Measurements from ENCODE around the gene COL23A1.

Gene COL23A1

DNA sequence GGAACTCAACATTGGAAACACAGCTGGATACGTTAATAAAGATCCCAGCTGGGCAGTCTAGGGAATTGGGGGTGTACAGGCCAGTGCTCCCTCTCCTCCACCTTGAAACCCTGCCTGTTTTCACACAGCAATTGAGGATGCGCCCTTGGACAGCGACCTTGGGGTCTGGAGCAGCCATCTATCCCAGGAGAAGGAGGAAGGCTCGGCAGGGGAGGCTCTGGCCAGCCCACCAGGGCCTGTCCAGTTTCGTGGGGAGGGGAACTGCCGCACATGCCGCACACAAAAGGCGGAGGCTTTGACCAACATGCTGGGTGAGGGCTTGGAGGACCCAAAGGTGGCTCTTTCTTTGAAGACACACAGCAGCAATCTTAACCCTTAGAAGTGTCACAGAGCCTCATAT lies 1.4 kb downstream of the COL23A1 start:
- DNase-seq (ENCODE audit: low read depth in 2 of 2): no peak

DNA sequence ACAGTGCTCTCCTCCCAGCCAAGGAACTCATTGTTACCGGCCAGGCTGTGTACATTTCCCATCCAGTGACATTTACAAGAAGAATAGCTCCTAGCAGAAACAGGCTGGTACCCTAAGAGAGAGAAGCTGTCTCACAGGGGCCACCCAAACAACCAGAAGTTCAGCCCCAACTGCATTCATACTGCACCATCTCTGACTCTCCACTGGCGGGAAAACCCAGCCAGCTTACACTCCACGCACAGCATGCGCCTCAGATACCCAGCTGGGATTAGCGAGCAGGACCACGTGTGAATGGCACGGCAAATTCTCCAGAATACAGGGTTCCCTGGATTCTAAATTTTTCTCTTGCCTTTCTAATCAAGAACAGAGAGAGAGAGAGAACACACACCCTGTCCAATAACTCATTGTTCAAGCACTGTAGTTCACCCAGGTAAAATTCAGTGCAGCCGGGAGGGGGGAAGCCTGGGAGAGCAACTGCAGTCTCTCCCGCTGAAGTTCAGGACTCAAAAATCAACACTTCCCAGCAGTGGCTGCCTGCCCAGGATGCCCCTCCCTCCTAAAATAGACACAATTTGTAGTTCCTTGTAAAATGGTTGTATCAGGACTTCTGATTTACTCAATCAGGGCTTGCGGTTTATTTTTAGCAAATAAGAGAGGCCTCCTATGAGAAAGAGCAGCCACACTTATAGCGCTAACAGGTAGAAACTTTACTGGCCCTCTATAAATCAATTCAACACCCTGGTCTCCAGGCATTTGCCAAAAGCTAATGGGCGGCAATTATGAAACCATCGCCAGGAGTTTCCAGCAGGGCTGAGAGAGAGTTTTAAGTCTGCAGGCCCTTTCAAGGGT lies 2.2 kb downstream of the COL23A1 start:
- no peak for DNase-seq (ENCODE audit: low read depth in 2 of 2)

DNA sequence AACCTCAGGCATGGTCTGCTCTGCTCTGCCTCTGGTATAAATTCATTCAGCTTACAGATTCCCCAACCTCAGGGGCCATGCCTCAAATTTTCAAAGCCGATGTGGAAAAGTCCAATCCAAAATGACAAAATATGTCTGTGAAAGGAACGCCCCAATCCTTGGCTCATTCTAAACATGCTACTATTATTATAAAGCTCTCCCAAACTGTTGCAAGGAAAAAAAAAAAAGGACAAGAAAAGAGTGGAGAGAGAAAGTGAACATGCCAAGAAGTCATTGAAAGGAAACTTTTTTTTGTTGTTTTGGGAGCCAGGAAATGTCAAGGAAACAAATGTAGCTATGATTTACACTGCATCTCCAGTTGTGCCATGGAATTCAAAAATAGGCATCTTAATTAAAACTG lies 3.8 kb downstream of the COL23A1 start:
- DNase-seq (ENCODE audit: low read depth in 2 of 2): no peak

DNA sequence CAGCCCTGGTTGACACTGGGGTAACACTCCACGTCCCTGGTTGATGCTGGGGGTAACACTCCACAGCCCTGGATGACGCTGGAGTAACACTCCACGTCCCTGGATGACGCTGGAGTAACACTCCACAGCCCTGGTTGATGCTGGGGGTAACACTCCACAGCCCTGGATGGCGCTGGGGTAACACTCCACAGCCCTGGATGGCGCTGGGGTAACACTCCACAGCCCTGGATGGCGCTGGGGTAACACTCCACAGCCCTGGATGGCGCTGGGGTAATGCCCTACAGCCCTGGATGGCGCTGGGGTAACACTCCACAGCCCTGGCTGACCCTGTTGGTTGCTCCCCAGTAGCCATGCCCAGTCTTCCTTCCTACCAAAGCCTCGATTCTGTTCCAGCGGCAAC lies 4.8 kb downstream of the COL23A1 start:
- DNase-seq (ENCODE audit: low read depth in 2 of 2): peak in 1 of 2 donors; percentile 19

DNA sequence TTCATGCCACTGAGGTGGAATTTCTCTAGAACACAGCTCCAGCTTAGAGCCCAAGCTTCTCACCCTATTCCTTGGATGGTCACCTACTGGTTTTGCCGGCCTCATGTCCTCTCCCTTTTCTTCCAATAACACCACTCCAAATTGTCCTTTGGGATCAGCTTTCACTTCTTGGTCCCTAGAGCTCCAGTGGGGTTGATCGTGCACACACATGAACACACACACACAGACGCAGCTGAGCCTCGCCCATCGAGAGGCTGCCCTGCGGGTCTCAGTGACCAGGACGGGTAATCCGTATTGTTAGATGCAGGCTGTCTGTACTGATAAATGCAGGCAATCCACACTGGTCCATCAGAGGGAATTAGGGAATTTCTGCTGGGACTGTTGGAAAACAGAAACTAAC lies 6.9 kb downstream of the COL23A1 start:
- no peak for DNase-seq (ENCODE audit: low read depth in 2 of 2)

DNA sequence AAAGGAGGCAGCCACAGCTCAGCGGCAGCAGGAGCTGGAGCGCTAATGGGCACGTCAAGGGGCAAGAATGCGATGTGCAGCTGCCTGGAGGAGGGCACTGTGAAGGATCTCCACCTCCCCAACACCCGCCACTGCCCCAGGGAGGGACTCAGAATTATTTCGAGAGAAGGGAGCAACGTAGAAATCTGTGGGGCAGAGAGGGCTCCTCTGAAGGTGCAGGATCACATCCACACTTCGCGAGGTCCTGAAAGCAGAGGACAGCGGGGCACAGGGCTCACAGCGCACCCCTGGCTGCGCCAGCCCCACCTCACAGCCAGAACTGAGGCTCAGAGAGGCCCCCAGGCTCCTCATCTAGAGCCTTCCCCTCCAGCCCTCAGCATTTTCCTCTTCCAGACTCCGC lies 7.9 kb downstream of the COL23A1 start:
- no peak for DNase-seq (ENCODE audit: low read depth in 2 of 2)

DNA sequence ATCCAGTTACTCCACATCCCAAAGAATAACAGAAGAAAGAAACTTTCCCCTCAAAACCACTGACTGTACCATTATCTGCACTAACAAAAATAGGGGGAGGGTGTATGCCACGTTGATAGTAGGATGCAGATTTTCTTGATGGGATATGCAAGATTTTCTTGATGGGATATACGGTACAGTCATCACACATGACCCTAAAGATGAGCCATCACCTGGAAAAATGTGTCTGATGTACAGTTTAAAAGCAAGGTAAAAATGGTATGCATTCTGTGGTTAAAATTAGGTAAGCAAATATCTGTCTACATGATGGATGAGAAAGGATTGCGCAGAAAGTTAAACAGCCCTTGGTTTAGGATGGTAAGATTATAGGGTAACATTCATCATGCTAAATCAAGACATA lies 8.6 kb downstream of the COL23A1 start:
- no peak for DNase-seq (ENCODE audit: low read depth in 2 of 2)

DNA sequence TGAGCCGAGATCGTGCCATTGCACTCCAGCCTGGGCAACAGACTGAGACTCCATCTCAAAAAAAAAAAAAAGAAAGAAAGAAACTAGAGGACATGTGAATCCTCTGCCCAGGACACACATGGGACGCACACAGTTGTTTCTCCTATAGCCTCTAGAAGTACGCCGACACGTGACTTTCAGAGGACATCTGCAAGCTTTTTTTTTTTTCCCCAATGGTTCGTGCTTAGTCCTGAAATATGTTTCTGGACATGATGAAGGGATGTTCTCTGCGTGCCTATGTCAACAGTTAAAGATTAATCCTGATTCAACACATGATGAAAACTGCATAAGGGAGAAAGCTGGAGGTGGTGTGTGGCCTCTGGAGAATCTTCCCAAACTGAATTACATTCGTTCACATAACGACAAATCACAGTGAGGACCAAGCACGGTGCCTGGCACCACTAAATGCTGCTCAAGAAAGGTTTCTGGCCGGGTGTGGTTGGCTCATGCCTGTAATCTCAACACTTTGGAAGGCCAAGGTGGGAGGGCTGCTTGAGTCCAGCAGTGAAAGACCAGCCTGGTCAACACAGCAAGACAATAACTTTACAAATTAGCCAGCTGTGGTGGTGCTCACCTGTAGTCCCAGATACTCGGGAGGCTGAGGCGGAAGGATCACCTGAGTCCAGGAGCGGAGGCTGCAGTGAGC lies 9.8 kb downstream of the COL23A1 start:
- no peak for DNase-seq (ENCODE audit: low read depth in 2 of 2)

DNA sequence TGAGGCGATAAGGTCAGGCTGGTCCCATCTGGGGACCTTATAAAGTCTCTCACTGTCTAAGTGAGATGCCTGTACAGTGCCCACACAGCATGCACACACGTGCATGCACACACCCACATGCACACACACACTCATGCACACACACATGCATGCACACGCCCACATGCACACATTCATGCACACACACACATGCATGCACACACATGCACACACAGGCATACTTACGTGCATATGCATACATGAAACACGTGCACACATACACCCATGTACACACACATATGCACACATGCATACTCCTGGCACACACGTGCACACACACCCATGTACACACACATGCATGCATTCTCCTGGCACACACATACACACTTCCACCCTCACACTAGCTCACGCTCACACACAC lies 12.2 kb downstream of the COL23A1 start:
- no peak for DNase-seq (ENCODE audit: low read depth in 2 of 2)

DNA sequence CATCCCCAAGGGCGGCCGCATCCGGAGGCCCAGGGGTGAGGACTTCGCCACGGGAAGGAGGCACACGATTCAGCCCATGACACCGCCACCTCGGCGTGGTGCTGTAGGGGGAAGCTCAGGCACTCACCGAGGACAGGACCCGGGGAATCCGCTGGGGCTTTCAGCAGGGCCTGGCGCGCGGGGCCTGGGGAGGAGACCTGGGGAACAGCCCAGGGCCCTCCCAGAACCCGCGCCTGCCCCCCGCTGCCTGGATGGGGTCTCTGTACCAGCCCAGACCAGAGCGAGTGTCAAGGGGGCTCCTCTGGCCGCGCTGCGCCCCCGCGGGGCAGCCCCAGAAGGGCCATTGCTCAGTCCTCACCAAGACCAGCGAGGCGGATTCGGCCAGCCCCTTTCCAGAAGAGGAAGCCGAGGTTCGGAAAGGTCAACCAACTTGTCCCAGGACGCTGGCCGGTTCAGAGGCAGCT lies 12.8 kb downstream of the COL23A1 start:
- no peak for DNase-seq (ENCODE audit: low read depth in 2 of 2)

DNA sequence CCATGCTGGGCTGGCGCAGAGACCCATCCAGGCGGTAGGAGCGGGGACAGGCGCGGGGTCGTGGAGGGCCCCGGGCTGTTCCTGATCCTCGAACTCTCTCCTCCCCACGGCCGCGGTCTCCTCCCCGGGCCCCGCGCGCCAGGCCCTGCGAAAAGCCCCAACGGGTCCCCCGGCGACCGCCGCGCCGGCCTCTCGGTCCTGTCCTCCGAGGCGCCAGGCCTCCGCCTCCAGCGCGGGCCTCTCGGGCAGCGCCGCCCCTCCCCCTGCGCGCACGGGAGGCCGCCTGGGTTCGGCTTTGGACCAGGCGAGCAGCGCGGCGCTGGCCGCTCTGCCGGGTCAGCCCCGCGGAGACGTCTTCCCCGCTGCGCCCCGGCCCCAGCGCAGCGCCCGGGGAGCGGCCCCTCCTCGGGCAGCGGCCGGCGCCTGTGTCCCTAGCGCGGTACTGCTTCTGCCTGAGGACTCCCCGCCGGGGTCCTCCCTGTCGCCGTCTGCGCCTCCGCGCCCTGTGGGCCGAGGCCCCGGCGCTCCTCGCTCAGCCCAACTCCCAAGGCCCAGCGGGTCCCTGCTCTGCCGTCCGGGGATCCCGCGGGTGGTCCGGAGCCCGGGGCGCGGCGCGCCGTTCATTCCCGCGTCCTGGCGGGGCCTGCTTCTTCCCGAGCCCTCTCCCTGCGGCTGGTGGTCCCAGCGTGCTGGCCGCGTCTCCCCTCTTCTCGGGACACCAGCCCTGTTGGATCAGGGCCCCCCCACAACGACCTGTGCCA lies 13.4 kb downstream of the COL23A1 start:
- no peak for DNase-seq (ENCODE audit: low read depth in 2 of 2)

DNA sequence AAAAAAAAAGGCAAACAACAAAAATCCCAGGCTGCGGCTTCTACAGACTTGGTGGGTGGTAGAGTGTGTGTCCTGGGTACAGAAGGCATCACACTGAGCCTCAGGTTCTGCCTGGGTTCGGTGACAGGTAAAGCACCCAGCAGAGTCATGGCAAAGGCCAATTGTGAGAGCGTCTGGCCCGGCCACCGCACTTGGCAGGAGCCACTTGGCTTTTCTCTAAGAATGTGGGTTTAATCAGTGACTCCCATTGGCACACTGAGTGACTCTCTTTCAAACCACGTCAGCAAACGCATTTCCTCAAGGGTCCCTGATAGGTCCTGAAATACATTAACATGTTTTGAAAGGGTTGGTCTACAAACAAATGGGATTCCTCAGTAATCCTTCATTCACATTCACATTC lies 17.0 kb downstream of the COL23A1 start:
- no peak for DNase-seq (ENCODE audit: low read depth in 2 of 2)

DNA sequence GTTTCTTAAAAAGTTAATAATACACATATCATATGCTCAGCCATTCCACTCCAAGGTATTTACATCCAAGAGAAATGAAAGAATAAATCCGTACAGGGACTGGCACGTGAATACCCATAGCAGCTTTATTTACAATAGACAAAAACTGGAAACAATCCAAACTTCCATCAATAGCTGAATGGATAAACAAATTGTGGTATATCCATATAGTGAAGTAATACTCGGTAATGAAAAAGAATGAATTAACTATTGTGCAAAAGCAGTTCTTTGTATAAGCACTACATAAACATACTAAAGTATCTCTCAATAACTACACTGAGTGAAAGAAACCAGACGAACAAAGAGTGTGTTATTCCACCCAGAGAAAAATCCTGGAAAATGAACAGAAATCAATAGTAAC lies 17.6 kb downstream of the COL23A1 start:
- DNase-seq (ENCODE audit: low read depth in 2 of 2): no peak

DNA sequence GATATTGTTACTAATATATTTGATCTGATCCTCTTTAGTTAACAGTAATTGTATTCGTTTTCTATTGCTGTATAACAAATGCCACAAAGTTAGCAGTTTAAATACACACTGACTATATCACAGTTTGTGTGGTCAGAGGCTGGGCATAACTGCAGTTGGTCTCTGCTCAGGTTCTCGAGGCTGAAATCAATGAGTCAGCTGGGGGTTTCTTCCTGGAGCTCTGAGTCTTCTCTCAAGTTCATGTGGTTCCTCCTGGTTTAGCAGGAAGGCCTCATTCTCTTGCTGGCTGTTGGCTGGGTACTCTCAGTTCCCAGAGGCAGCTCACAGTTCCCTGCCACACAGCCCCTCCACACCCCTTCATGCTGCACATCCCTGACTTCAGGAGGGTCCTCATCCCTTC lies 20.7 kb downstream of the COL23A1 start:
- no peak for DNase-seq (ENCODE audit: low read depth in 2 of 2)

DNA sequence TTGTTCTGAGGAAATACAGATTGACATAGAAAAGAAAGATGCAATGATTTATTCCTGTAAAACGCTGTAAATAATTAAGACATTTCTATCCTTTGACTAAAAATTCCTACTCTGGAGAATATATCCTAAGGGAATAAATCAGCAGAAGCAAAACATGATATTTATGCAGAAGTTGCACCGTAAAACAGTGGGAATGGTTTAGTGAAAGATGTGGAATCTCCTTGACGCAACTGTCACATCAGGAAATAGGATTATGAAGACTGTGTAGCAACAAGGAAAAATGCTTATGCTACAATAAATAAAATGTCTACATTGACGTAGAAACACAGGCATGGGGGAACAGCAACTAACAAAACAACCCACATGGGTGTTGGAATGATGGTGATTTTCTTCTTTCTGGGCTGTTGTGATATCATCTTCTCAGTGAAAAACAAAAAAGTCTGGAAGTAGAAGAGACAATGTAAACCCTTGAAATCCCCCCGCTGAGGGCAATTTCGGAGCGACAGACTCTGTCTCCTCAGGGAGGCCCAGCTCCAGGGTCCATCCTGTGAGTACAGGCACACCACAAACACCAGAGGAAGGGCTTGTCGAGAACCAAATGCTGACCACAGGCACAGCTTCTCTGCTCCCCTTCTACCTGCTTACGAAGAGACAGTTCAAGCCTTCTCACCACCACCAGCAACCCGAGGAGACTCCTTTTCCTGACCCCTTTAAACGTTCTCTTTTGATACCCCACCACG lies 25.2 kb downstream of the COL23A1 start:
- no peak for DNase-seq (ENCODE audit: low read depth in 2 of 2)

DNA sequence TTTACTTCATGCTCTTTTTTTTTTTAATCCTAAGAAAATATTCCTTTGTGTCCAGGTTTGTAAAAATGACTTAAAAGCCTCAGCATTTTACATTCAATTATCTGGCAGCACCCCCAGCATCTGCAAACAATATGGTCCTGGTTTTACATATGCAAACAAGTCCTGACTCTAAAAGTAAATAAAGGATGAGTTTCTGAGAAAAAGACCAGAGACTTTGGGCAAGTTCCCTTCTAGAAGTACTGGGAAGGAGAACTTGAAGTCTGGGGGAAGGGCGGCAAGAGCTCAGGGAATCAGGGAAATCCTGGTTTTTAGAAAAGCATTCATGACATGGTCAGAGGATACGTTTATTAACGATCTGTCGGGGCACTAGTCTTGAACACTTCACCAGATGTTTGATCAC lies 25.8 kb downstream of the COL23A1 start:
- no peak for DNase-seq (ENCODE audit: low read depth in 2 of 2)

DNA sequence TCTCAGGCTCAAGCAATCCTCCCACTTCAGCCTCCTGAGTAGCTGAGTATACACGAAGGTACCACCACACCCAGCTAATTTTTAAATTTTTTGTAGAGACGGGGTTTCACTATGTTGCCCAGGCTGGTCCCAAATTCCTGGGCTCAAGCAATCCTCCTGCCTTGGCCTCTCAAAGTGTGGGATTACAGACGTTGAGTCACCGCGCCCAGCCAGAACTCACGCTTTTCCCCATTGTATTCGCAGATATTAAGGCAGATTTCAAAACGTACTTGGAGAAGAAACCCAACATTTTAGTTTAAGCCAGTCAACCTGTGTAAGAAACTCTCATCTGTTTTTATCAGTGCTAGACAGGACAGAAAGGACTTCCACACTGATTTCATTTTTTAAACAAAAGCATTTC lies 26.6 kb downstream of the COL23A1 start:
- DNase-seq (ENCODE audit: low read depth in 2 of 2): no peak

DNA sequence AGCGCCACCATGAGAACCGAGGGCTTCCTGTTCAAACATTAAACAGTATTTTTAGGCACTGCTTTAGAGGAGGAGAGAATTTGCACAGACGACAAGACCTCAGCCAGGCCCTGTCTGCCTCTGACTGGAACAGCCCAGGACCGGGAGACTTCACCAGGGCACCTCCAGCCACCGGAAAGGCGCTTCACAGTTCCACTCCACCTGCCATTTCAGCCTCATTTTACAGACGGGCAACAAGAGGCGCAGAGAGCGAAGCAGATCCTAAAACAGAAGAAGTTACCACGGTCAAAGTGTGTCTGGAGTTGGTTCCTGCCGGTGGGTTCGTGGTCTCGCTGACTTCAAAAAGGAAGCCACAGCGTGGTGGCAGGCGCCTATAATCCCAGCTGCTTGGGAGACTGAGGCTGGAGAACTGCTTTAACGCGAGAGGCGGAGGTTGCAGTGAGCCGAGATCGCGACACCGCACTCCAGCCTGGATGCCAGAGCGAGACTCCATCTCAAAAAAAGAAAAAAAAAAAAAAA lies 28.4 kb downstream of the COL23A1 start:
- DNase-seq (ENCODE audit: low read depth in 2 of 2): no peak

DNA sequence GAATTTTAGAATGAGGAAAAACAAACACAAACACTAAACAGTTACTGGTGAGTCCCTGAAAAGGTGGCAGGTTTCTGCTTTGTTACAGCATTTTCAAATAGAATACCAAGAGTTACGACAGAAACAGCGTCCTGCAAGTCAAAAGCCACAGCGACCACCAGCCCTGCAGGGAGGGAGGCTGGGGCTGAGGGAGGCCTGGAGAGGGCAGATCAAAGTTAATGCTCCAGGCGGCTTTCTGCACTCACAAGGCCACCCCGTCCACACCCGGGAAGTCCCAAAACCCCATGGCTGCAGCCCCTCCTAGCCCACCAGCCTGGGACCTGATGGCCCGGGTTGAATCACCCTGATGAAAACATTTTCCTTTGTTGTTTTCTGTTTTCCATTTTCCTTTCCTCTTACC lies 29.3 kb downstream of the COL23A1 start:
- DNase-seq (ENCODE audit: low read depth in 2 of 2): no peak

DNA sequence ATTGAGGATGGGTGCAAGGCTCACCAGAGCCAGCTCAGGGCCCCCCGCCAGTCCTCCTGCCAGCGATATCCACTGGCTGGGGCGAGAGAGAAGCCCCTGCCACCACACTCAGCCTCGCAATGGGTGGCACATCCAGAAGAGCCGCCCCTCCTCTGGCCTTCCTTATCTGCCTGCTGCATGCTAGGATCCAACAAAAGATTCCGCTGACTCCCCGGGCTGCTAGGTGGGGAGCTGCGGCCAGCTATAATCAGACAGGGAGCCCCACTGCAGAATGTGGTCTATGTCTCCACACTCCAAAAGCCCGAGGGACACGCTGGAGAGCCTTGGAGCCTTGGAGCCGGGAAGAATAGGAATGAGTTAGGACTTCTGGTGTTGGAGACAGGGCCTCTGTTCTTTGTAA lies 32.8 kb downstream of the COL23A1 start:
- no peak for DNase-seq (ENCODE audit: low read depth in 2 of 2)

DNA sequence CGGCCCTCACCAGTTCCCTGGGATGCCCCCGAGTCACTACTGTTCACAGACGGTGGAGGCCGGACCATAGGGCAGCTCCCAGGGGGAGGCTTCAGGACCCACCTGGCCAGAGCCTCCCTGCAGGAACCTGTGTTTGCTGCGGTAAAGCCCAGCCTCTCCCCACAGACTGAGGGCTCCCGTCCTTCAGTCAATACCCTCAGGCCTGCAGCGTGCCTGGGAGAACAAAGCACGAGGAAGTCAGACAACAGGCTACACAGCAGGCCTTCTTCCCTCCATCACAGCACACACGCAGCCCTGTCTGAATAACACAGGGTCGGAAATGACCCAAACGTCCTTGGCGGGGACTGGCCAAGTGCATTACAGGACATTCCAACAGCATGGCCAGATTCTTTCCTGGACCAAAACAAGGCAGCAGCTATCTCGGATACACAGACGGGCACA lies 34.4 kb downstream of the COL23A1 start:
- DNase-seq (ENCODE audit: low read depth in 2 of 2): no peak

DNA sequence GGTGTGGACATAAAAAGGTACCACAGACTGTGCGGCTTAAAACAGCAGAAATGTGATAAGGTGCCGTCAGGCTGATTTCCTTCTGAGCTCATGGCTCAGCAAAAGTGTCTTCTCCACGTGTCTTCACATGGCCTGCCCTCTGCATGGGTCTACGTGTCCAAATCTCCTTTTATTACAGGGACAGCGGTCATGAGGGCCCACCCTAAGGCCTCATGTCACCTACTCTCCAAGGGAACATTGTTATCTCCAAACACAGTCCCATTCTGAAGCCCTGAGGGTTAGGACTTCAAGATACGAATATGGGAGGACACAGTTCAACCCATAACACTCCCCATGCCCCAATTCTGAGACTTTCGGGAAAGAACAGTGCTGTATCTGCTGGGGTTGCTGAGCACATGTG lies 35.2 kb downstream of the COL23A1 start:
- DNase-seq (ENCODE audit: low read depth in 2 of 2): no peak
